ENCODE measurements around the gene MYH2.

DNA sequence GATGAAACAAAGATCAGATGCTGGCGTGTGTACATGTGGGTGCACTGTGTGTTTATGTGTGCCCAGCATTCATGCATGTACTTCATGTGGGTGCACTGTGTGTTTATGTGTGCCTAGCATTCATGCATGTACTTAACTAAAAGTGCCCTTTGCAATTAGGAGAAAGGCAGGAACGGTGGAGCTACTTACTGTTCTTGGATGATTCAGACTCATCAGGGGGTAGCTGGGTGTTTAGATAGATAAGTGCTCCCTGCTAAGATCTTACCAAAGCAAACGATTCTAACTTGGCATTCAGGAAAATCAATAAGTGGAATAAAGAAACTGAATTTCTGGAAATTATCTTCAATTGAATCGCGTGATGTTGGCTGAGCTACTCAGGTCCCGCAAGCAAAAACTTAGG, 8.6 kb upstream of the MYH2 start:
- TF ChIP-seq, protein P1, sequence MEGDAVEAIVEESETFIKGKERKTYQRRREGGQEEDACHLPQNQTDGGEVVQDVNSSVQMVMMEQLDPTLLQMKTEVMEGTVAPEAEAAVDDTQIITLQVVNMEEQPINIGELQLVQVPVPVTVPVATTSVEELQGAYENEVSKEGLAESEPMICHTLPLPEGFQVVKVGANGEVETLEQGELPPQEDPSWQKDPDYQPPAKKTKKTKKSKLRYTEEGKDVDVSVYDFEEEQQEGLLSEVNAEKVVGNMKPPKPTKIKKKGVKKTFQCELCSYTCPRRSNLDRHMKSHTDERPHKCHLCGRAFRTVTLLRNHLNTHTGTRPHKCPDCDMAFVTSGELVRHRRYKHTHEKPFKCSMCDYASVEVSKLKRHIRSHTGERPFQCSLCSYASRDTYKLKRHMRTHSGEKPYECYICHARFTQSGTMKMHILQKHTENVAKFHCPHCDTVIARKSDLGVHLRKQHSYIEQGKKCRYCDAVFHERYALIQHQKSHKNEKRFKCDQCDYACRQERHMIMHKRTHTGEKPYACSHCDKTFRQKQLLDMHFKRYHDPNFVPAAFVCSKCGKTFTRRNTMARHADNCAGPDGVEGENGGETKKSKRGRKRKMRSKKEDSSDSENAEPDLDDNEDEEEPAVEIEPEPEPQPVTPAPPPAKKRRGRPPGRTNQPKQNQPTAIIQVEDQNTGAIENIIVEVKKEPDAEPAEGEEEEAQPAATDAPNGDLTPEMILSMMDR (IDR thresholded peaks at IDR 0.05) = no peak
- TF ChIP-seq POLR2A (IDR thresholded peaks at IDR 0.05) = no peak

Data from esophagus squamous epithelium (tissue), 4 donors.